Hepatocyte (in vitro differentiated cells): Measurements from ENCODE around the gene OTOS.

Experiments used
- CTCF ChIP-seq: fragments of 200-600 bp; sonication (generic); IDR thresholded peaks from 2 replicates; pipeline ENCODE4 v1.5.1; 2016; ENCODE audit warnings: antibody characterized with exemption, mild to moderate bottlenecking; ENCODE audit not compliant: poor library complexity
- EZH2phosphoT487 ChIP-seq: fragments of 200-600 bp; sonication (generic); IDR thresholded peaks from one replicate; pipeline ENCODE4 v1.6.1; 2018; ENCODE audit warnings: antibody characterized with exemption, mild to moderate bottlenecking, low read depth, moderate library complexity; ENCODE audit not compliant: unreplicated experiment, severe bottlenecking

GRCh38 chr2:240106765-240107476, 33.5 kb downstream of the OTOS start:
- no peak for TF ChIP-seq CTCF
- TF ChIP-seq EZH2phosphoT487, result no peak
